Tibial nerve (tissue), 4 donors: Measurements from ENCODE around the gene TRPC1.

Experiments
- CTCF ChIP-seq, 5 experiments: fragments of 200-600 bp in 3 of 5; fragments of 450-650 bp in 2 of 5; sonication (generic) in 3 of 5; IDR thresholded peaks; one replicate each; pipeline ENCODE4 v1.5.1; 2016 to 2019; ENCODE audit warnings: antibody characterized with exemption in 5 of 5, mild to moderate bottlenecking in 3 of 5, moderate library complexity in 2 of 5
- EP300 ChIP-seq, 2 donors: sonication (generic); formaldehyde crosslinking; IDR thresholded peaks; one replicate each; pipeline ENCODE4 v1.6.1; 2017; ENCODE audit warnings: antibody characterized with exemption in 2 of 2, mild to moderate bottlenecking in 1 of 2
- POLR2A ChIP-seq, 2 donors: fragments of 450-650 bp; IDR thresholded peaks; one replicate each; pipeline ENCODE4 v1.6.1; 2017; ENCODE audit warnings: antibody characterized with exemption in 2 of 2, mild to moderate bottlenecking in 2 of 2, moderate library complexity in 2 of 2

- TF ChIP-seq CTCF (IDR thresholded peaks at IDR 0.05) (no peak), POLR2A (IDR thresholded peaks at IDR 0.05) (no peak), EP300 (IDR thresholded peaks at IDR 0.05) (no peak)
These were observed 125.3 kb downstream of the TRPC1 start for GRCh38 chr3:142849148-142849547.
